Hematopoietic multipotent progenitor cell treated with erythropoietin and hydrocortisone succinate and interleukin-3 and kit ligand, for 8 days (in vitro differentiated cells): ENCODE measurements around the gene ZIC3.

Experiments
- DNase-seq: peaks from one replicate; pipeline ENCODE4 v3.0.0-alpha.2; 2015

ZIC3 gene

GRCh38 chrX:137574102-137574783 is 8.3 kb downstream of the ZIC3 start:
- DNase-seq: no peak

GRCh38 chrX:137574784-137575293 is 8.9 kb downstream of the ZIC3 start:
- no peak for DNase-seq

GRCh38 chrX:137575596-137576255 is 9.8 kb downstream of the ZIC3 start:
- no peak for DNase-seq

- DNase-seq: no peak
These were observed 21.2 kb downstream of the ZIC3 start for GRCh38 chrX:137587151-137587550.

GRCh38 chrX:137600769-137601168 is 34.8 kb downstream of the ZIC3 start:
- DNase-seq: no peak
